SW 1271 (cell line): Measurements from ENCODE around the gene CDH23.

Experiments used
- DNase-seq, 2 experiments: peaks; one replicate each; lab custom pipeline; 2025; lab: John Stamatoyannopoulos, UW

The CDH23 gene

GRCh38 chr10:71640607-71641006 lies 243.9 kb downstream of the CDH23 start:
- DNase-seq, result no peak

- no peak for DNase-seq
These were observed 244.7 kb downstream of the CDH23 start for GRCh38 chr10:71641449-71641848.

- DNase-seq, result no peak
These were observed 245.3 kb downstream of the CDH23 start for GRCh38 chr10:71641986-71642385.

- no peak for DNase-seq
These were observed 247.2 kb downstream of the CDH23 start for GRCh38 chr10:71643904-71644303.

GRCh38 chr10:71644307-71645180 lies 247.8 kb downstream of the CDH23 start:
- DNase-seq, result no peak

- no peak for DNase-seq
These were observed 248.5 kb downstream of the CDH23 start for GRCh38 chr10:71645185-71645584.

GRCh38 chr10:71646037-71646436 lies 249.3 kb downstream of the CDH23 start:
- DNase-seq, result no peak

- no peak for DNase-seq
These were observed 250.0 kb downstream of the CDH23 start for GRCh38 chr10:71646592-71647292.

- no peak for DNase-seq
These were observed 251.0 kb downstream of the CDH23 start for GRCh38 chr10:71647526-71648253.

- DNase-seq, result no peak
These were observed 251.7 kb downstream of the CDH23 start for GRCh38 chr10:71648254-71648932.

GRCh38 chr10:71648933-71649320 lies 252.2 kb downstream of the CDH23 start:
- no peak for DNase-seq

GRCh38 chr10:71649631-71650030 lies 252.9 kb downstream of the CDH23 start:
- DNase-seq, result no peak

- DNase-seq, result no peak
These were observed 253.7 kb downstream of the CDH23 start for GRCh38 chr10:71650397-71650796.

- no peak for DNase-seq
These were observed 254.7 kb downstream of the CDH23 start for GRCh38 chr10:71651428-71651827.

- no peak for DNase-seq
These were observed 255.2 kb downstream of the CDH23 start for GRCh38 chr10:71651928-71652327.

- DNase-seq, result no peak
These were observed 256.3 kb downstream of the CDH23 start for GRCh38 chr10:71653044-71653443.

- no peak for DNase-seq
These were observed 259.5 kb downstream of the CDH23 start for GRCh38 chr10:71656220-71656619.

GRCh38 chr10:71657604-71658466 lies 261.1 kb downstream of the CDH23 start:
- no peak for DNase-seq

- no peak for DNase-seq
These were observed 261.7 kb downstream of the CDH23 start for GRCh38 chr10:71658467-71658745.

GRCh38 chr10:71659111-71659634 lies 262.5 kb downstream of the CDH23 start:
- DNase-seq, result no peak

GRCh38 chr10:71659737-71660136 lies 263.0 kb downstream of the CDH23 start:
- no peak for DNase-seq
